Lower leg skin (tissue), 3 donors: Measurements from ENCODE around the gene ERC2.

ENCODE experiments used
- CTCF ChIP-seq, 3 donors: fragments of 450-650 bp; IDR thresholded peaks; one replicate each; pipeline ENCODE4 v1.5.1; 2016; ENCODE audit warnings: antibody characterized with exemption in 3 of 3, mild to moderate bottlenecking in 3 of 3, moderate library complexity in 2 of 3
- POLR2A ChIP-seq, 2 donors: fragments of 450-650 bp; IDR thresholded peaks; one replicate each; pipeline ENCODE4 v1.6.1; 2016 to 2017; ENCODE audit warnings: antibody characterized with exemption in 2 of 2, mild to moderate bottlenecking in 1 of 2, moderate library complexity in 1 of 2

- no peak for TF ChIP-seq CTCF (IDR thresholded peaks at IDR 0.05)
- no peak for TF ChIP-seq POLR2A (IDR thresholded peaks at IDR 0.05)
Measured at GRCh38 chr3:56200251-56200650, 268.0 kb downstream of the ERC2 start.
